Right lobe of liver (tissue), 6 donors: ENCODE results near the gene OR2T11. TPM values are rescaled to one million over a fixed set of nuclear protein-coding genes. Genes with fewer than 3 reads are reported as not detected.

Experiments
- ATAC-seq, 4 donors: fragments of 200-7000 bp; cut with Tn5 transposase; one replicate each; pipeline ENCODE4 v1.9.1; 2020; ENCODE audit warnings: mild to moderate bottlenecking in 4 of 4, moderate library complexity in 4 of 4
- DNase-seq, 3 donors: peaks; one replicate each; pipeline ENCODE4 v3.0.0-alpha.2; 2020
- H3K27ac ChIP-seq, 3 donors: fragments of 200-600 bp; one replicate each; pipeline ENCODE4 v1.8.0; 2022
- H3K27me3 ChIP-seq, 2 donors: fragments of 200-600 bp; one replicate each; pipeline ENCODE4 v1.8.0; 2022
- H3K36me3 ChIP-seq, 4 donors: fragments of 200-600 bp; sonication (generic) in 1 of 4; one replicate each; pipeline versions ENCODE4 v1.5.1 to v1.8.0; 2017 to 2022; ENCODE audit warnings: control low read depth in 1 of 4
- H3K4me1 ChIP-seq, 4 donors: fragments of 200-600 bp; sonication (generic) in 1 of 4; one replicate each; pipeline versions ENCODE4 v1.5.1 to v1.8.0; 2017 to 2022; ENCODE audit warnings: control low read depth in 1 of 4
- H3K4me3 ChIP-seq, 3 donors: fragments of 200-600 bp; one replicate each; pipeline ENCODE4 v1.8.0; 2022
- H3K9me3 ChIP-seq, 4 donors: fragments of 200-600 bp; sonication (generic) in 1 of 4; one replicate each; pipeline versions ENCODE4 v1.5.1 to v1.8.0; 2017 to 2022; ENCODE audit warnings: control low read depth in 1 of 4
- POLR2A ChIP-seq: fragments of 450-650 bp; IDR thresholded peaks from one replicate; pipeline ENCODE4 v1.6.1; 2017; ENCODE audit warnings: antibody characterized with exemption, mild to moderate bottlenecking
- WGBS: methylation state at CpG from one replicate; pipeline ENCODE4 v1.1.6; 2018; ENCODE audit warnings: low coverage, low lambda C conversion rate; ENCODE audit not compliant: insufficient coverage; ENCODE audit errors: missing lambda C conversion rate; 5-methylcytosine and 5-hydroxymethylcytosine counted together
- intact Hi-C, 2 donors: fragments of 100-400 bp; cut with DNase I; formaldehyde crosslinking; loops; one replicate each; pipeline versions ENCODE4 v1.11.2 to v1.14.1; 2022
- total RNA-seq, 6 experiments: library from RNA; depleted of rRNA in 2 of 6; stranded (reverse); fragments of >200 nt in 2 of 6; fragmentation: NEBNext Ultra II Directional in 3 of 6; extraction: Animal tissue kit (Norgen Biotek cat#: 25700) in 3 of 6; gene quantifications; one replicate each; pipeline versions ENCODE4 v1.1.0 to v1.2.4, GENCODE V29; 2016 to 2023
- TF ChIP-seq, protein P1 (sequence below), 4 donors: fragments of 200-600 bp in 3 of 4; fragments of 450-650 bp in 1 of 4; IDR thresholded peaks; one replicate each; pipeline versions ENCODE4 v1.5.1 to v1.8.0; 2016 to 2022; ENCODE audit warnings: antibody characterized with exemption in 4 of 4, mild to moderate bottlenecking in 2 of 4
- donor health status: DM: no; HTN: yes; CAD: no.
- donor health status: DM: no; HTN: no; CAD: no.
- donor health status: DM: no; HTN: no; CAD: no.
- donor health status: DM: no; HTN: yes; CAD: no.
- donor health status: DM: no; HTN: yes; CAD: no.

Gene OR2T11
- total RNA-seq, 6 experiments from 2014 or later = not detected

DNA sequence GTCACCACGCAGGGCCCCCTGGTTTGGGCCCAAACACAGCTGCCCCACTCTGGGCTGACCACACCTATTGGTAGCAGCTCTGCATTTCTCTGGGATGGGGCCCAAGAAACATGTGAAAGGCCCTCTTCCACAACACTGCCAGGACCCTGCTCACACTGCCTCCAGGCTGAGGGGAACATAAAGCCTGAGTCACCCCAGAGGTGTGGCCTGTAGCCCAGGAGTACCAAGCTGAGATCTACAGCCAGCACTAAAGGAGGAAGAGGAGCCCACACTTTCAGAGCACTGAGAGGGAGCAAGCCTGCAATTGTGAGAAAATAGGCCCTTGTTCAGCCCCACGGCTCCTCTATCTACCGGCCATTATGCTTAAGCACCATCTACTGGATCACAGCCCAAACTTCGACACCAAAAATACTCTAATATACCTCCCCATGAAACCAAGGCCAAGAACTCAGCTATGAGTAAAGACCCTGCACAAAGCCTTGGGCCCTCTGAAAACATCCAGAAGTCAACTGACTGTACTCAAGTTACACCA, 22.9 kb downstream of the OR2T11 start:
- Histone ChIP-seq H3K4me3 (no peak overlapping the region), H3K9me3 (no peaks in the 10 kb centered on the region), H3K27me3 (no peaks in the 10 kb centered on the region), H3K27ac (no peak overlapping the region), H3K4me1 (no peaks in the 10 kb centered on the region), H3K36me3 (no peaks in the 10 kb centered on the region)
- TF ChIP-seq, protein P1, sequence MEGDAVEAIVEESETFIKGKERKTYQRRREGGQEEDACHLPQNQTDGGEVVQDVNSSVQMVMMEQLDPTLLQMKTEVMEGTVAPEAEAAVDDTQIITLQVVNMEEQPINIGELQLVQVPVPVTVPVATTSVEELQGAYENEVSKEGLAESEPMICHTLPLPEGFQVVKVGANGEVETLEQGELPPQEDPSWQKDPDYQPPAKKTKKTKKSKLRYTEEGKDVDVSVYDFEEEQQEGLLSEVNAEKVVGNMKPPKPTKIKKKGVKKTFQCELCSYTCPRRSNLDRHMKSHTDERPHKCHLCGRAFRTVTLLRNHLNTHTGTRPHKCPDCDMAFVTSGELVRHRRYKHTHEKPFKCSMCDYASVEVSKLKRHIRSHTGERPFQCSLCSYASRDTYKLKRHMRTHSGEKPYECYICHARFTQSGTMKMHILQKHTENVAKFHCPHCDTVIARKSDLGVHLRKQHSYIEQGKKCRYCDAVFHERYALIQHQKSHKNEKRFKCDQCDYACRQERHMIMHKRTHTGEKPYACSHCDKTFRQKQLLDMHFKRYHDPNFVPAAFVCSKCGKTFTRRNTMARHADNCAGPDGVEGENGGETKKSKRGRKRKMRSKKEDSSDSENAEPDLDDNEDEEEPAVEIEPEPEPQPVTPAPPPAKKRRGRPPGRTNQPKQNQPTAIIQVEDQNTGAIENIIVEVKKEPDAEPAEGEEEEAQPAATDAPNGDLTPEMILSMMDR (IDR thresholded peaks at IDR 0.05) = no peak
- no peak for TF ChIP-seq POLR2A
- 89% methylated on average over 1 of the region's 4 CpGs for WGBS
- intact Hi-C loops = loop anchor here in 1 of 2 donors (10.0 kb wide), 1 partner anchor 63 kb away; no protein-coding TSS in a partner anchor
- no peak for DNase-seq
- ATAC-seq = no peak

DNA sequence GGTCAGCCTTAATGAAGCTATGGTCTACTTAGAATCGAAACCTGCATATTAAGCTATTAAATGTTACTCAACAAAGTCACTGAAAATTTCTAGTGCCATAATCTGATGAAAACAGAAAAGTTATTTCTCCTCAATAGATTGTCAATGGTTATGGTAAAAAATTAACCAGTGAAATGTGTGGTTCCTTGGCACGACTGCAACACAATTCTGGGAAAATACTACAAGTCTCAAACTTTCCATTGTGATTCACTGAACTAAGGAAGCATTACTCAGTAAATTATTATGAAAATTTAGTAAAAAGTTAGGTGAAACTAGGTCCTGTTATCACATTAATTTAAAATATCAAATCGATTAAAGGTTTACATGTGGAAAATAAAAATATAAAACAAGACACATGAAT, 24.6 kb downstream of the OR2T11 start:
- intact Hi-C loops = loop anchor here in 1 of 2 donors (10.0 kb wide), 1 partner anchor 64 kb away; no protein-coding TSS in a partner anchor
- DNase-seq (no peak), ATAC-seq (peak in 1 of 4 donors; percentile 38)
- no peak for TF ChIP-seq POLR2A
- TF ChIP-seq, protein P1 (IDR thresholded peaks at IDR 0.05) = no peak
- H3K27ac ChIP-seq = no peak overlapping the region
- H3K4me3 ChIP-seq = no peak overlapping the region
- no peaks in the 10 kb centered on the region for H3K4me1 ChIP-seq
- H3K27me3 ChIP-seq = no peaks in the 10 kb centered on the region
- no peaks in the 10 kb centered on the region for H3K9me3 ChIP-seq
- WGBS = 29% methylated on average over 3 of the region's 3 CpGs
- H3K36me3 ChIP-seq = no peaks in the 10 kb centered on the region

DNA sequence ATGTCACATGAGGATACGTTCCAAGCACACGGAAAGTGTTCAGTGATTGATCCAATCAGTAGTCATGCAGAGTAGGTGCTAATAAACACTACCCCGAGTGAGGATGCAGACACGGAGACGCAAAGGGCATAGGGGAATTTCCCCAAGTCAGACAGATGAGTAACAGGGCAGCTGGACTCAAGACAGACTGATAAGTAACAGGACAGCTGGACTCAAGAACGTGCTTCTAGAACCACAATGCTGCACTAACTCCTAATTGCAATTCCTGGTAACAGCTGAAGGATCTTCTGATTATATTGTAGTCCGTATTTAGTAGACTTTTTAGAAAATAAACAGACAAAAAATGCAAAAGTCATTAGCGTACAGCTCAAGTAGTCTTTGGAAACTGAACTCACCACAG, 35.5 kb downstream of the OR2T11 start:
- no peak overlapping the region for H3K4me3 ChIP-seq
- no peak for ATAC-seq
- WGBS = 50% methylated on average over 8 of the region's 8 CpGs
- no peaks in the 10 kb centered on the region for H3K27me3 ChIP-seq
- no peaks in the 10 kb centered on the region for H3K9me3 ChIP-seq
- H3K4me1 ChIP-seq = no peaks in the 10 kb centered on the region
- TF ChIP-seq, protein P1 (IDR thresholded peaks at IDR 0.05) = no peak
- no peaks in the 10 kb centered on the region for H3K36me3 ChIP-seq
- no peak overlapping the region for H3K27ac ChIP-seq
- no peak for DNase-seq
- intact Hi-C loops = no loop called here

DNA sequence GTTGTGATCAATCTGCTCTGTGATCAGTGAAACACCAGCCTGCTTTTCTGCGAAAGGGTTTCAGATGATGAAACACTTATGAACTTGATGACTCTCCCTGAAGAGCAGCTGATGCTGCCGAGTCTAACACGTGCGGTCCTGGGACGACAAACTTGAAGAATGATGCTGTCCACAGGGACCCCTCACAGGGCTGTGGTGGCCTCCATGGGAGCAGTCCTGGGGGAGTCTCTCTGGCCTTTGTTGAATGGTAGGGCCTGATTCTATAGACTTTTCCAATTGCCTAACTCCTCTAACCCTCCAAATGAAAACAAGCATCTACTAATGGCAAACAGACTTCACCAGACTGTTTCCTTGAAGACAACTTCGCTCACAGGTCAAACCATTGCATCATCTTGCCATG, 37.3 kb downstream of the OR2T11 start, which contains the start of gene OR2T10:
TSS of gene OR2T10 (minus strand) at position 112 of the 400 bp plus-strand sequence. CDS start 3,932 bp downstream, outside the sequence.
- Histone ChIP-seq H3K27ac (no peak within 1 kb of the TSS), H3K4me1 (no peaks in the 10 kb centered on the region), H3K4me3 (no peak within 1 kb of the TSS), H3K36me3 (no peaks in the 10 kb centered on the region), H3K9me3 (no peaks in the 10 kb centered on the region), H3K27me3 (no peaks in the 10 kb centered on the region)
- TF ChIP-seq POLR2A = no peak
- intact Hi-C loops = no loop called here
- 57% methylated on average over 4 of the region's 6 CpGs for WGBS
- ATAC-seq (no peak), DNase-seq (no peak)

DNA sequence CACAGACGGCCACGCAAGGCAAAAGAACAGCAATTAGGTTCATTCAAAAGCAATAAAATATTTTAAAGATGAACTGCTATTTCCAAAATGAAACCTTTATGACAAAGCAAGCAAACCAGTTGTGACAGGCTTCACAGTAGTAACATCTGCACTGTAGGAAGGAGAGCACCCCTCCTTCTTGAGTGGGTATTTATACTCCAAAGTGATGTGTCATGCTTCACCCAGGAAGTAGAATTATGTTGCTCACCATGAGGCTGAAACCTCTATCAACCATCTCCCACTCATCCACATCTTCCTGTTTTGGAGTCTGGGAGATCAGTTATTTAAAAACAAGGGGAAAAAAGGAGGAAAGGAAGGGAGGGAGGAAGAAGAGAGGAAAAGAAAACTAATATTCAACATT, 38.3 kb downstream of the OR2T11 start:
- intact Hi-C loops = no loop called here
- DNase-seq (no peak), ATAC-seq (no peak)
- H3K4me3 ChIP-seq = no peak overlapping the region
- TF ChIP-seq, protein P1 (IDR thresholded peaks at IDR 0.05) = no peak
- no peak for TF ChIP-seq POLR2A
- no peaks in the 10 kb centered on the region for H3K27me3 ChIP-seq
- H3K36me3 ChIP-seq = no peaks in the 10 kb centered on the region
- H3K9me3 ChIP-seq = no peaks in the 10 kb centered on the region
- 63% methylated on average over 2 of the region's 2 CpGs for WGBS
- H3K27ac ChIP-seq = no peak overlapping the region
- H3K4me1 ChIP-seq = no peaks in the 10 kb centered on the region
